HG03159 (cell line): ENCODE results near the gene SALL2.

Experiments used
- ATAC-seq: cut with Tn5 transposase; IDR thresholded peaks from one replicate; pipeline ENCODE4 v1.9.1; 2021; ENCODE audit warnings: mild to moderate bottlenecking, moderate library complexity; ENCODE audit not compliant: unreplicated experiment

The SALL2 gene

DNA sequence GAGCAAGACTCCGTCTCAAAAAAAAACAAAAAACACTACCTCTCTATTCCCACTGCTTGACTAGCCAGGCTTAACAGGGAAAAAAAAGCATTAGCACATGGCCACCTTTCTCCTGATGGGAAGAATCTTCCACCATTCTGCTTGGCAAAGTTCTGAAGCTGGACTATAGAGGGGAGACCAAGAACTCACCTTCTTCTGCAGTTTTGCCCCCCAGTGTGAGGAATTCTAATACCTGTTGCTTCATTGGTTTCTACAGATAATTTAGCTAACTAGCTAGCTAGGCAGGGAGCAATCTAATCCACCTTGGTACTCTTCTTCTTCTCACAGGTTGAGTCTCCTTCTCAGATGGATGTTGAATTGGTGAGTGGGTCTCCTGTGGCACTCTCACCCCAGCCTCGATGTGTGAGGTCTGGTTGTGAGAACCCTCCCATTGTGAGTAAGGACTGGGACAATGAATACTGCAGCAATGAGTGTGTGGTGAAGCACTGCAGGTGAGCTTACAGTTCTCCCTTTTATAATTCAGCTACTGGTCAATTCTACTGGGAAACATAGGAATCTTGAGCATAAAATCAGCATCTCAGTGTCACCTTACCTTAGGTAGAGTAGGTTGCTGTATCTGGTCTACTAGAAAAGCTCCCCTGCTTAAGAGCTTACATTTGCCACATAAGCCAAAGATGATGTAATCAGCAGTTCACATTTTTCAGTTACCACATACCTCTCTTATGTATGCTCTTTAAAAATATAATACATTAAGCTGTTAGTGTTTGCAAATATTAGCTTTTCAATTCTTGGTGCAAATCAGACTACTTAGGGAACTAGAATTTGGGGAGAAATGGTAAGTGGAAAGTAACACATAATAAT, 31.0 kb downstream of the SALL2 start:
- ATAC-seq: no peak

DNA sequence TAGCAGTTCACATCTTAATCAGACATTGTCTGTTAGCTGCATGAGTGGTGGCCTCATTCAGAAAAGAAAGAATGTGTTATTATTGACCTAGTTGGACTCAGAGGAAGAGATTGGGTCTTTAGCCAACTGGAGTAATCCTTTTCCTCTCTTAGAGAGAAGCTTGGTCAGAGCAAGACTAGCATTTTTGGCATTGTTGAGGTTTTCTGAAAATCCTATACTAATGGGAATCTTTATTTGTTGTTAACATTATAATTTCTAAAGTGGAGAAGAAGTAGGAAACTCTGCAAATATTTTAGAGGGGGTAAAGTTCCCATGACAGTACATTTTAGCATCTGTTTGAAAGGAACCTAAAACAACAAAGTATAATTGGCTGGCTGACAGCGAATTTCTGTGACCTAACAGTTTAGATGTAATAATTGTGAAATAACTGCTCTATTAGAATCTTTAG, 39.5 kb downstream of the SALL2 start:
- no peak for ATAC-seq

DNA sequence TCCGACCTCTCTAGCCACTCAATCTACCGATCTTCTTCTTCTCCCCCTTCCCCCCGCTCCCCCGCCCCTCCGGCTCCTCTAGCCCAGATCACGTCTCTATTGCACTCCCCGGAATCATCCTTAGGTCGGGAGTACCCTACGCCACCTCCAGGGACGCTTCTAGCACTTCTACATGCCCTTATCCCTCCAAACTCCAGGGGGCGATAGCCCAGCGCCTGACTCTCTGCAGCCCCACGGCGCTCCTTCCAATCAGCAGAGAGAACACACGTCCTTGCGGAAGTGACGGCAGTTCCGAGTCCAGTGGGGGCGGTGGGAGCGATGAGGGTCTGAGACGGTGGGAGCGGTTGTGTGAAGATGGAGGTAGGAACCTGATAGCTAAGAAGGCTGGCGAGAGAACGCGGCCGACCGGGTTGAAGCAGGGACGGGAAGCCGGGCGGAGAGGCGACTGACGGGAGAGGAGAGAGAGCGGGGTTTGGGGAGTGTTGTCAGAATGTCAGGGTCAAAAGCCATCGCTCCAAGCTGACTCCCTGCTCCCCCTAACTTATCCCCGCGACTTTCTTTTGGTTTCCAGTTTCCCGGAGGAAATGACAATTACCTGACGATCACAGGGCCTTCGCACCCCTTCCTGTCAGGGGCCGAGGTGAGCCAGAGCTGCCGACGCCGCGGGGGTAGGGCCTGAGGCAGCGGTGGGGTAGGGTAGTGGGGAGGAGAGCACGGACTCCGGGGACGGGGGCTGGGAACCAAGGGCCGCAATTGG, 49.0 kb downstream of the SALL2 start, which contains the start of the genes RAB2B and TOX4:
RAB2B (minus strand) TSS at position 35 of the 757 bp plus-strand sequence. CDS start 87 bp downstream, outside the sequence.
TOX4 (plus strand) TSS at position 271 of the 757 bp plus-strand sequence; CDS start at position 355, 84 bp downstream.
- ATAC-seq: peak; percentile 99

DNA sequence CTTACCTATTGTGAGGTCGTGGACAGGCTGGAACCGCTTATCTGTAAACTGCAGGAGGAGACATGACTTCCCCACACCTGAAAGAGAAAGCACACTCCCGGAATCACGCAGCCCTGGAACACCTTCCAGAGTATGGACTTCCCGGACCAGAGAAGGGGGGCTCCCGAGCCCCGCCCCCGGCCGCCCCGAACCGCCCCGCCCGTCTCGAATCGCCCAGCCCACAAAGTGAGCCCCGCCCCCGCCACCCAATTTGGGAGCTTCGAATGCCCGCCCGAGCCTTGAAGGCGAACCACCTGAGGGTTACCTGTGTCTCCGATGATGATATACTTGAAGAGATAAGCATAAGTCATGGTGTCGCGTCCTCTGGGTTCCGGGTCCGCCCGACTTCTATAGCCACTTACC, 49.6 kb downstream of the SALL2 start:
- ATAC-seq: no peak

DNA sequence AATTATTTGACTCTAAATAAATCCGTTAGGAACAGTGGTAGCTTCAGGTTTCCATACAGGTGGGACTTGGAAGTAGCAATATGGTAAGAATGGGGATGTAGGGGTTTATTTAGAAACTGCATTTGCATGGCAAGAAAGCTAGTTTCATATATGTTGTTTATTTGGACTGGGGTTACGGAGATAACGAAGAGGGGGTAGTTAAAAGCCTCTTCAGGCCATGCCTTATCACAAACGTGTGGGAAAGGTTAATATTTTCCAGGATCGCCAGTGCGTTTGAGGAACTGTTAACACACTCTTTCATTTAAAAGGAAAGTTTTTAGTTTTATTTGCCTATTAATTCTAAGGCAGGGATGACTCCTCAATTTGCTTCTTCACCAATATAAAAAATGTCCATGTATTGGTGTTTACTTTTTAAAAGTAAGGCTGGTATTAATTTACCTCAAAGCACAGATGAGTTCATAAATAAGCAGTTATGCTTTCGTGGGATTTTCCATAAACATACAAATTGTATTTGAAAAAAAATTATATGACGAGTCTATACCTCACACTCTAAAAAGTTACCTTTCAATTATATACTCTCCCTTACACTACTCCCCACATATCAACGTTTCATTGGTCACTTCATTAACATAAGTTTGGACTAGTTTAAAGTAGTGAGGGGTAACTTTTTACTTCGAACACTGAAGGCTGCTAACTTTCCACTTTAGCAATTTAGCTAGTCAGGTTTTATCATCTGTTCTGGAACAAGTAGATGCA, 50.2 kb downstream of the SALL2 start:
- ATAC-seq: no peak
